GM12878 (cell line): ENCODE data around the gene KIAA2012.

ENCODE experiments used
- CHD4 ChIP-seq: fragments of 200-600 bp; sonication (generic); IDR thresholded peaks from 2 replicates; pipeline ENCODE4 v1.6.1; 2016; ENCODE audit warnings: mild to moderate bottlenecking
- CTCF ChIP-seq, 3 experiments: IDR thresholded peaks in 2 of 3; conservative IDR thresholded peaks in 1 of 3; 2 replicates each; pipeline ENCODE4 v1.5.1; 2011; ENCODE audit warnings: low read depth in 3 of 3, low read length in 3 of 3, mild to moderate bottlenecking in 3 of 3, control low read depth in 2 of 3, moderate library complexity in 2 of 3, inconsistent platforms in 1 of 3, mixed read lengths in 1 of 3; ENCODE audit not compliant: control insufficient read depth in 2 of 3, insufficient read depth in 1 of 3; ENCODE audit errors: extremely low read depth in 1 of 3
- EZH2 ChIP-seq: IDR thresholded peaks from 2 replicates; pipeline ENCODE4 v1.6.1; 2012; ENCODE audit warnings: low read depth, mild to moderate bottlenecking, control low read depth, inconsistent platforms, low read length, borderline replicate concordance; ENCODE audit not compliant: control insufficient read depth
- GABPA ChIP-seq: IDR thresholded peaks from 2 replicates; pipeline ENCODE4 v1.6.1; 2014; ENCODE audit warnings: antibody characterized with exemption, low read depth, mild to moderate bottlenecking, inconsistent platforms
- JUNB ChIP-seq: IDR thresholded peaks from 2 replicates; pipeline ENCODE4 v1.6.1; 2016; ENCODE audit warnings: antibody characterized with exemption, mild to moderate bottlenecking
- KDM1A ChIP-seq: fragments of 200-600 bp; sonication (generic); IDR thresholded peaks from 2 replicates; pipeline ENCODE4 v1.6.1; 2016; ENCODE audit warnings: borderline replicate concordance
- MAX ChIP-seq: IDR thresholded peaks from 2 replicates; pipeline ENCODE4 v1.6.1; 2012; ENCODE audit warnings: low read depth, low read length, improper control_type of control experiment
- NFIC ChIP-seq: IDR thresholded peaks from 2 replicates; pipeline ENCODE4 v1.6.1; 2012; ENCODE audit warnings: low read depth, mild to moderate bottlenecking, inconsistent platforms, low read length, moderate library complexity
- NR2C1 ChIP-seq: fragments of 450-650 bp; IDR thresholded peaks from 2 replicates; pipeline ENCODE4 v1.6.1; 2017; ENCODE audit warnings: antibody characterized with exemption, mild to moderate bottlenecking, moderate library complexity
- POLR2A ChIP-seq: IDR thresholded peaks from 2 replicates; pipeline ENCODE4 v1.6.1; 2011; ENCODE audit warnings: low read depth, mild to moderate bottlenecking, low read length
- POLR2AphosphoS5 ChIP-seq: IDR thresholded peaks from 2 replicates; pipeline ENCODE4 v1.6.1; 2011; ENCODE audit warnings: mild to moderate bottlenecking, low read length, inconsistent platforms
- SP1 ChIP-seq: IDR thresholded peaks from one replicate; pipeline ENCODE4 v1.6.1; 2011; ENCODE audit warnings: low read depth, low read length
- ZNF24 ChIP-seq: fragments of 450-650 bp; IDR thresholded peaks from 2 replicates; pipeline ENCODE4 v1.6.1; 2017; ENCODE audit warnings: antibody characterized with exemption, mild to moderate bottlenecking

GRCh38 chr2:202109139-202109736, 36.2 kb downstream of the KIAA2012 start:
- TF ChIP-seq KDM1A (no peak), CTCF (IDR thresholded peaks at IDR 0.05 in 2 of 3, conservative IDR thresholded peaks at IDR 0.05 in 1 of 3; ENCODE audit: control insufficient read depth in 2 of 3, extremely low read depth in 1 of 3, insufficient read depth in 1 of 3, low read depth in 3 of 3, low read length in 3 of 3) (no peak), JUNB (no peak), POLR2A (no peak), EZH2 (no peak), SP1 (no peak), NR2C1 (no peak), NFIC (no peak), POLR2AphosphoS5 (no peak), CHD4 (no peak), ZNF24 (no peak), GABPA (no peak), MAX (no peak)
